ENCODE data around the gene ADGRG3. TPM values are rescaled to one million over a fixed set of nuclear protein-coding genes. Genes with fewer than 3 reads are reported as not detected.

The ADGRG3 gene
- total RNA-seq, 1 donor from 2014 or later: not detected

DNA sequence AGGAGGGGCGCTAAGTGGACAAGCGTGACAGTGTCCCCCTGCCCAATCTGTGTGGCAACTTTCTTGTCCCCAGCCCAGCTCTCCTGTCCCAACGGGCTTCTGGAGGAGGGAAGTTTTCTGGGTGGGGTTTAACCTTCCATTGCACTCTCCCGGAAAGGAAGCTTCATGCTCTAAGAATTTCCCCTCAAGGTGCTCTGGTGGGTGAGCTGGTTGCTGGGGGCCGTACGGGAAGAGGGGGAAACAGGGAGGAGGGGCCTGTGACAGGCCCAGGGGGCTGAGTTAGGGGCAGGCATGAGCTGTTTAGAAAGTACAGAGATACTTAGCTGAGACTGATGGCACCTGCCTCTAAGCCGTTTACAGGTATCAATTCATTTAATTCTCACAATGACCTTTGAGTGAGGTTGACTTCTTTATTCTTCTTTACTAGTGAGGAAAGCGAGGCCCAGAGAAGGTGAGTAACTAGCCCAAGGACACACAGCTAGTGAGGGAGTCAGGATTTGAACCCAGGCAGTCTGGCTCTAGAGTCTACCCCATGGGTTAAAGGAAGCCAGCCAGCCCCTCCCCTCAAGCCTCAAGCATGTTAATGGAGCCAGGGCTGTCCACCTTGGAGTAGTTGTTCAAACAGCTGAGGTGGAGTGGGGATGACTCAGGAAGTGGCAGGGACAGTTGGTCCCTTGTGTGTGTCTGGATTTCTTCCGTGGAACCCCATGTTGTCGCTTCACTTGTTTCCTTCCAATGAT is 20.8 kb upstream of the ADGRG3 start:
- TF ChIP-seq, protein P1, sequence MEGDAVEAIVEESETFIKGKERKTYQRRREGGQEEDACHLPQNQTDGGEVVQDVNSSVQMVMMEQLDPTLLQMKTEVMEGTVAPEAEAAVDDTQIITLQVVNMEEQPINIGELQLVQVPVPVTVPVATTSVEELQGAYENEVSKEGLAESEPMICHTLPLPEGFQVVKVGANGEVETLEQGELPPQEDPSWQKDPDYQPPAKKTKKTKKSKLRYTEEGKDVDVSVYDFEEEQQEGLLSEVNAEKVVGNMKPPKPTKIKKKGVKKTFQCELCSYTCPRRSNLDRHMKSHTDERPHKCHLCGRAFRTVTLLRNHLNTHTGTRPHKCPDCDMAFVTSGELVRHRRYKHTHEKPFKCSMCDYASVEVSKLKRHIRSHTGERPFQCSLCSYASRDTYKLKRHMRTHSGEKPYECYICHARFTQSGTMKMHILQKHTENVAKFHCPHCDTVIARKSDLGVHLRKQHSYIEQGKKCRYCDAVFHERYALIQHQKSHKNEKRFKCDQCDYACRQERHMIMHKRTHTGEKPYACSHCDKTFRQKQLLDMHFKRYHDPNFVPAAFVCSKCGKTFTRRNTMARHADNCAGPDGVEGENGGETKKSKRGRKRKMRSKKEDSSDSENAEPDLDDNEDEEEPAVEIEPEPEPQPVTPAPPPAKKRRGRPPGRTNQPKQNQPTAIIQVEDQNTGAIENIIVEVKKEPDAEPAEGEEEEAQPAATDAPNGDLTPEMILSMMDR (IDR thresholded peaks at IDR 0.05; ENCODE audit: insufficient read depth, low read length, poor library complexity, severe bottlenecking): no peak
- no peak overlapping the region for H3K4me3 ChIP-seq (ENCODE audit: low read depth, low read length)
- DNase-seq (ENCODE audit: low read depth): no peak
- no peaks in the 10 kb centered on the region for H3K27me3 ChIP-seq (ENCODE audit: control insufficient read depth, insufficient read depth, low read length)
- H3K36me3 ChIP-seq (ENCODE audit: control insufficient read depth, insufficient read depth, low read length): peaks cover 2% of the 10 kb centered on the region

DNA sequence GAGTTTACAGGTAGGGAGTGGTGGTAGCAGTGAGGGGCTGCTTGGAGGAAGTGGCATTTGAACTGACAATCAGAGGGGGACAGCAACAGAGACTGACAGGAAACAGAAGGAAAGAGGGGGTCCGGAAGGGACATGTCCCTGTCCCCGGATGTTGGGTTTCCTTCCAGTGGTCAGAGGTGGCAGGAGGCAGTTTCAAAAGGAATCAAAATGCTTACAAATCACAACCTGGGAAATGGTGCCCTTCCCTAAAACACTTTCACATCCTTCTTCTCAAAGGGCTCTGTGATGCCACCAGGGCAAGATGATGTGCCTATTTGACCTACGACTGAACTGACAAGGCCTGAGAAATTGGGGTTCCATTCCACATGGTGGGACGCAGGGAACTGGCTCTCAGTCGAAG is 20.0 kb upstream of the ADGRG3 start:
- DNase-seq (ENCODE audit: low read depth): no peak
- Histone ChIP-seq H3K27me3 (ENCODE audit: control insufficient read depth, insufficient read depth, low read length) (no peaks in the 10 kb centered on the region), H3K4me3 (ENCODE audit: low read depth, low read length) (no peak overlapping the region), H3K36me3 (ENCODE audit: control insufficient read depth, insufficient read depth, low read length) (peaks cover 2% of the 10 kb centered on the region)
- TF ChIP-seq, protein P1 (IDR thresholded peaks at IDR 0.05; ENCODE audit: insufficient read depth, low read length, poor library complexity, severe bottlenecking): no peak

DNA sequence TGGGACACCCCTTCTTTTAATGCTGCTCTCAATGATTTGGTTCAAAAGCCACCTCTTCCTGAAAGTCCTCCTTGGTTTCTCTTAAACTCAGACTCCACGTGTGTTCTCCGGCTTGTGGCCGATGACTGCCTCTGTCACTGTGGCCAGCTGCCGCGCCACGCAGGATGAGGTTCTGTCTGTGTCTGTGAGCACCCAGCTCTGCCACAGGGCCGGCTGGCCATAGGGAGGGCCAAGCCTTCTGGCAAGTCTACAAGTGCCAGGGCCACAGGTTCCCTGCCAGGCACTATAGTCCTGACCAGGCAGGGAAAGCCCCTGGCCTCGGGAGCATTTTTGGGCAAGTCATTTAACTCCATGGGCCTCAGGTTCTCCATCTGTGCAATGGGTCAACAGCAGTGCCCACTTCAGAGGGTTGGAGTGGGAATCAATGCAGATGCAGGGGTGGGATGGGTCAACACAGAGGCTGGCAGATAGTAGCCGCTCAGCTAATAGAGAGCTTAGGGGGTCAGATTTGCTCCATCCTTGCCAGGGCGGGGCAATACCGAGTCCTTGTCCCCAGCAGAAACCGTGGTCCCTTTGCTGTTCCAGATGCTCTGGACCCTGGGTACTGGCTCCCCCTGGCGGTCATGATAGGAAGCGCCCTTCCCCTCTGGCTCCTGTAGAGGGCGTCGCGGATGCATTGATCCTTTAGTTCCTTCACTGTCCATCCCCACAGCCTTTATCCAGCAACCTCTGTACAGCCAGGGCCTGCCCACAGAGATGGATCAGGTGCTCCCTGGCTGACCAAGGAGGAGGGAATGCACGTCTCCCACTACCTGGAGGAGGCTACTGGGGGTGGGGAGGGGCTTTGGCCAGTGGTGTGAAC is 19.3 kb upstream of the ADGRG3 start:
- H3K27me3 ChIP-seq (ENCODE audit: control insufficient read depth, insufficient read depth, low read length): no peaks in the 10 kb centered on the region
- TF ChIP-seq, protein P1 (IDR thresholded peaks at IDR 0.05; ENCODE audit: insufficient read depth, low read length, poor library complexity, severe bottlenecking): peak; percentile 100
- H3K36me3 ChIP-seq (ENCODE audit: control insufficient read depth, insufficient read depth, low read length): peaks cover 2% of the 10 kb centered on the region
- H3K4me3 ChIP-seq (ENCODE audit: low read depth, low read length): no peak overlapping the region
- DNase-seq (ENCODE audit: low read depth): no peak

DNA sequence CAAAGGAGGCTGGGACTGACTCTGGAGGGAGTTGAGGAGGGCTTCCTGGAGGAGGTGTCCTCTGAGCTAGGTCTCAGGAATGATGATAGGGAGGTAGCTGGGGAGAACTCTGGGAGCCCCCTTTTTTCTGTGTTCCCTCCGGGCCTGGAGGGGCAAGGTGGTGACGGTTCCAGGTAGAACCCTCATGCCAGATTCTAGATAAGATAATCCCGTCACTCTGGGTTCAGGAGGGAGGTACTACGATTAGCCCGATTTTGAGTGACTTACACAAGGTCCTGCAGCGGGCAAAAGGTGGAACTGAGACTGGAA is 18.7 kb upstream of the ADGRG3 start:
- TF ChIP-seq, protein P1 (IDR thresholded peaks at IDR 0.05; ENCODE audit: insufficient read depth, low read length, poor library complexity, severe bottlenecking): no peak
- H3K36me3 ChIP-seq (ENCODE audit: control insufficient read depth, insufficient read depth, low read length): no peaks in the 10 kb centered on the region
- no peak overlapping the region for H3K4me3 ChIP-seq (ENCODE audit: low read depth, low read length)
- H3K27me3 ChIP-seq (ENCODE audit: control insufficient read depth, insufficient read depth, low read length): no peaks in the 10 kb centered on the region
- DNase-seq (ENCODE audit: low read depth): no peak

DNA sequence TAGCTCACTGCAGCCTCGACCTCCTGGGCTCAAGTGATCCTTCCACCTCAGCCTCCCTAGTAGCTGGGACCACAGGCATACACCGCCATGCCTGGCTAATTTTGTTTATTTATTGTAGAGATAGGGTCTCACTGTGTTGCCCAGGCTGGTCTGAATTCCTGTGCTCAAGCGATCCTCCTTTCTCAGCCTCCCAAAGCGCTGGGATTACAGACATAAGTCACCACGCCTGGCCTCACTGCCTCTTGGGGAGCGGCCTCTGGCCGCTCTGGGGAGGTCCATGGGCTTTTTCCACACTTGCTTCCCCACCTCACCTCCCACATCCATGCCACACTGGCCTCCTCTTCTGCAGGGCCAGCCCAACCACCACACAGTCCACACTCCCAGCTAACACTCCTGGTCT is 18.3 kb upstream of the ADGRG3 start:
- Histone ChIP-seq H3K4me3 (ENCODE audit: low read depth, low read length) (no peak overlapping the region), H3K27me3 (ENCODE audit: control insufficient read depth, insufficient read depth, low read length) (no peaks in the 10 kb centered on the region), H3K36me3 (ENCODE audit: control insufficient read depth, insufficient read depth, low read length) (no peaks in the 10 kb centered on the region)
- TF ChIP-seq, protein P1 (IDR thresholded peaks at IDR 0.05; ENCODE audit: insufficient read depth, low read length, poor library complexity, severe bottlenecking): no peak
- no peak for DNase-seq (ENCODE audit: low read depth)
